ENCODE measurements around the gene KCNJ4.

The KCNJ4 gene

GRCh38 chr22:38397189-38398085 is 57.6 kb downstream of the KCNJ4 start (continued):
- TF ChIP-seq ZNF148 (tag by site-specific recombination; IDR thresholded peaks at IDR 0.05; ENCODE audit: borderline replicate concordance) (no peak), ZNF221 (tag by site-specific recombination; IDR thresholded peaks at IDR 0.05; ENCODE audit: borderline replicate concordance) (no peak), ZNF394 (tag by site-specific recombination; IDR thresholded peaks at IDR 0.05; ENCODE audit: borderline replicate concordance) (no peak), ZBTB21 (tag by site-specific recombination; IDR thresholded peaks at IDR 0.05) (no peak), ZNF19 (tag by site-specific recombination; IDR thresholded peaks at IDR 0.05; ENCODE audit: low read depth) (no peak), ZBTB48 (tag by site-specific recombination; IDR thresholded peaks at IDR 0.05) (peak; percentile 52), ZNF488 (tag by site-specific recombination; IDR thresholded peaks at IDR 0.05) (no peak), ZNF175 (tag by site-specific recombination; IDR thresholded peaks at IDR 0.05) (no peak), GLI4 (tag by site-specific recombination; IDR thresholded peaks at IDR 0.05) (no peak), SP2 (tag by site-specific recombination; IDR thresholded peaks at IDR 0.05) (peak; percentile 64), ZNF398 (tag by site-specific recombination; IDR thresholded peaks at IDR 0.05) (no peak), MEIS1 (CRISPR knock-in tag; IDR thresholded peaks at IDR 0.05; ENCODE audit: borderline replicate concordance) (no peak), ZNF549 (tag by site-specific recombination; IDR thresholded peaks at IDR 0.05) (no peak), SP7 (tag by site-specific recombination; IDR thresholded peaks at IDR 0.05) (no peak), KLF8 (tag by site-specific recombination; IDR thresholded peaks at IDR 0.05) (no peak; the same call in 1 of the 2 replicates), ZFHX2 (tag by site-specific recombination; conservative IDR thresholded peaks at IDR 0.05) (no peak), PATZ1 (tag by site-specific recombination; IDR thresholded peaks at IDR 0.05) (peak; percentile 6; the same call in 1 of the 2 replicates), ZNF48 (tag by site-specific recombination; IDR thresholded peaks at IDR 0.05) (no peak), ZNF266 (tag by site-specific recombination; IDR thresholded peaks at IDR 0.05; ENCODE audit: low read depth) (no peak), ZFP37 (tag by site-specific recombination; IDR thresholded peaks at IDR 0.05) (no peak), ZNF214 (tag by site-specific recombination; IDR thresholded peaks at IDR 0.05; ENCODE audit: borderline replicate concordance) (no peak), ZNF10 (tag by site-specific recombination; IDR thresholded peaks at IDR 0.05) (no peak), ZNF624 (tag by site-specific recombination; IDR thresholded peaks at IDR 0.05) (no peak), ZBTB20 (tag by site-specific recombination; IDR thresholded peaks at IDR 0.05) (peak; percentile 80)
- TF ChIP-seq, protein P1, sequence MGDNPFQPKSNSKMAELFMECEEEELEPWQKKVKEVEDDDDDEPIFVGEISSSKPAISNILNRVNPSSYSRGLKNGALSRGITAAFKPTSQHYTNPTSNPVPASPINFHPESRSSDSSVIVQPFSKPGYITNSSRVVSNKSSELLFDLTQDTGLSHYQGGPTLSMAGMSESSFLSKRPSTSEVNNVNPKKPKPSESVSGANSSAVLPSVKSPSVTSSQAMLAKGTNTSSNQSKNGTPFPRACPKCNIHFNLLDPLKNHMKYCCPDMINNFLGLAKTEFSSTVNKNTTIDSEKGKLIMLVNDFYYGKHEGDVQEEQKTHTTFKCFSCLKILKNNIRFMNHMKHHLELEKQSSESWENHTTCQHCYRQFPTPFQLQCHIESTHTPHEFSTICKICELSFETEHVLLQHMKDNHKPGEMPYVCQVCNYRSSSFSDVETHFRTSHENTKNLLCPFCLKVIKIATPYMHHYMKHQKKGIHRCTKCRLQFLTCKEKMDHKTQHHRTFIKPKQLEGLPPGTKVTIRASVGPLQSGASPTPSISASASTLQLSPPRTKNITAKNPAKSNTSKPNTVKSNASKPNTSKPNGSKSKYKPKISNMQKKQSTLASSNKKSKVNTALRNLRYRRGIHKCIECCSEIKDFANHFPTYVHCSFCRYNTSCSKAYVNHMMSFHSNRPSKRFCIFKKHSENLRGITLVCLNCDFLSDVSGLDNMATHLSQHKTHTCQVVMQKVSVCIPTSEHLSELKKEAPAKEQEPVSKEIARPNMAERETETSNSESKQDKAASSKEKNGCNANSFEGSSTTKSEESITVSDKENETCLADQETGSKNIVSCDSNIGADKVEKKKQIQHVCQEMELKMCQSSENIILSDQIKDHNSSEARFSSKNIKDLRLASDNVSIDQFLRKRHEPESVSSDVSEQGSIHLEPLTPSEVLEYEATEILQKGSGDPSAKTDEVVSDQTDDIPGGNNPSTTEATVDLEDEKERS (tag by site-specific recombination; IDR thresholded peaks at IDR 0.05): no peak
